ENCODE data around the gene FIS1.
A peak's percentile ranks its signal among the peaks of the same experiment; 100 is the strongest.
"Not testable (repeated sequence)": the region's sequence is repeated elsewhere in the genome, so short reads cannot be mapped to it uniquely, and the experiment has no call there.

The FIS1 gene

GRCh38 chr7:101203740-101204738 is 40.8 kb downstream of the FIS1 start:
- DNase-seq (ENCODE audit: low spot score) = peak; percentile 37

GRCh38 chr7:101202603-101202918 is 42.3 kb downstream of the FIS1 start:
- DNase-seq (ENCODE audit: low spot score) = no peak

- no peak for DNase-seq (ENCODE audit: low spot score)
Measured at GRCh38 chr7:101201695-101202602, 42.9 kb downstream of the FIS1 start.

- DNase-seq (ENCODE audit: low spot score) = no peak
Measured at GRCh38 chr7:101200862-101201599, 43.9 kb downstream of the FIS1 start, which contains the start of gene MOGAT3. Gene MOGAT3, minus strand, starts transcription at chr7:101201036. Its CDS starts 182 bp downstream, at chr7:101200854.

GRCh38 chr7:101200504-101200861 is 44.4 kb downstream of the FIS1 start:
- DNase-seq (ENCODE audit: low spot score) = no peak

- not testable (repeated sequence) for DNase-seq (ENCODE audit: low spot score)
Measured at GRCh38 chr7:101199522-101199921, 45.4 kb downstream of the FIS1 start.

GRCh38 chr7:101198476-101198875 is 46.4 kb downstream of the FIS1 start:
- DNase-seq (ENCODE audit: low spot score) = no peak

- no peak for DNase-seq (ENCODE audit: low spot score)
Measured at GRCh38 chr7:101197991-101198390, 46.9 kb downstream of the FIS1 start.

GRCh38 chr7:101195884-101196283 is 49.0 kb downstream of the FIS1 start:
- no peak for DNase-seq (ENCODE audit: low spot score)

Data from CD4-positive, alpha-beta T cell treated with Interleukin-2 at 100 ng/mL for 4 hours (primary cell).